GM21360 (cell line): ENCODE measurements around the gene GLCCI1.
"Not testable (repeated sequence)": the region's sequence is repeated elsewhere in the genome, so short reads cannot be mapped to it uniquely, and the experiment has no call there.

Source experiments
- ATAC-seq: cut with Tn5 transposase; IDR thresholded peaks from one replicate; pipeline ENCODE4 v1.9.1; 2021; ENCODE audit warnings: mild to moderate bottlenecking, moderate library complexity; ENCODE audit not compliant: unreplicated experiment

The GLCCI1 gene

GRCh38 chr7:7988706-7989105 is 20.1 kb downstream of the GLCCI1 start:
- no peak for ATAC-seq

- no peak for ATAC-seq
These were observed 20.5 kb downstream of the GLCCI1 start for GRCh38 chr7:7989133-7989532.

DNA sequence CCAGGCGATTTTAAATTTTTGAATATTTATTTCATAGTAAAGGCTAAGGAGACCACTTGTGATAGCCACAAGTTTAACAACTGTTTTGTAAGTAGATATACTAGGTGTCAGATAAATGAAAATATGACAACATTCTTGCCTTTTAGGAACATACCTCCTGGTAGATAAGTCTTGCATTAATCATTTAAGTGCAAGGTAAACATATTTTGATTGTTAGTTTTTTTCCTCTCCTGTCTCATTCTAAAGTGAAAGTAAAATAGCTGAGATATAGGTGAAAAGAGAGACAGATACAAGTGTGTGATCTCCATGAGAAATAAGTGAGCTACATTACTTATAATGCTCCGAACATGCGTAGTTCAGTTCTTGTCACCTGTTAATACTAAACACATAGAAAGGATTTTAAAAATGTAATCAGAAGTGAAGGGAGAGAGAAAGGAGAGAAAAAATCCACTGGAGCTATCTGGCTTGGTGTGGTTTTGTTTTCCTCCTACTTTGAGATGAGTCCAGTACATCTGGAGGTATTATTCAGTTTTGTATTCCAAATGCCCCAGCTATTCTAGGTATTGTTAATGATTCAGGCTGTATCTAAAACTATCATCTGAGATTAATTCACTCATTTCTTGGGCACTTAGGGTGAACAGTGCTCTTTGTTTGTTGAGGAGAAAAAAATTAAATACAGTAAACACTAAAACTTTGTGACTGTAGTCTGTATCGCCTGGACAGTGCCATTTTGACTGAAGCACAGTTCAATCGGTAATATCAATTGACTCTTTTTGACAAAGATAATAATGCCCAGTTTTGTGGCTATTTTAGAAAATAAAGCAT is 21.2 kb downstream of the GLCCI1 start:
- no peak for ATAC-seq

DNA sequence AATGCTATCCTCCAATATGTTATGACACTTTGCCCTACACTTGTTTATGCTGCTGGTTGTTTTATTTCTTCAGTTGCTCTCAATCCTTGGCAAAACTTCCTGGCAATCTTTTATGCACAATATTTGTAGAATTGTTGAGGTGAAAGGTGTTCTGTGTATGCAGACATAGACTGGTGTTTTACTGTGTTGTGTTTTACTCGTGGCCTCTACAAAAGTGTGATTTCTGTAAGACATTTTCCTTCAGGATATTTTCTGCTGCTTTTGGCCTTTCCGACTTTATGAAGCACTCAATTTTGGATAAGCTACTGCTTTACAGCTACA is 21.8 kb downstream of the GLCCI1 start:
- no peak for ATAC-seq

DNA sequence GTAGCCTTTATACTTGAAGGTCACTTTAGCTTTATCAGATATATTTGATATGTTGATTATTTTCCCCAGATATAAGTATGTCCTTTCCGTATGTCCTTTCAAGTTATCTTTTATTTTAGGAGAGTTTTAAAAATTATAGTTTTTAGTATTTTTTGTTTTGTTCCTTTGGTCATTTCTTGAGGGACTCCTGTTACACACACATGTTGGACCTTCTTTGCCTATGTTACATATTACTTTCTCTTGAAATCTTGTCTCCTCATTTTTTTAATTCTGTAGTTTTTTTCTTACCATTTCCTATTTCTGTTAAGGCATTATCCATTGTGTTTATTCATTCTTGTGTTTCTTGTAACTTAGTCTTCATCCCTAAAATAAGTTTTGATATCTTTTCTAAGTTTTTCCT is 23.9 kb downstream of the GLCCI1 start:
- ATAC-seq = no peak

DNA sequence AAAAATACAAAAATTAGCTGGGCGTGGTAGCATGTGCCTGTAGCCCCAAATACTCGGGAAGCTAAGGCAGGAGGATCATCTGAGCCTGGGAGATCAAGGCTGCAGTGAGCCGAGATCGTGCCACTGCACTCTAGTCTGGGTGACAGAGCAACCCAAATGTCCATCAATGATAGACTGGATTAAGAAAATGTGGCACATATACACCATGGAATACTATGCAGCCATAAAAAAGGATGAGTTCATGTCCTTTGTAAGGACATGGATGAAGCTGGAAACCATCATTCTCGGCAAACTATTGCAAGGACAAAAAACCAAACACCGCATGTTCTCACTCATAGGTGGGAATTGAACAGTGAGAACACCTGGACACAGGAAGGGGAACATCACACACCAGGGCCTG is 26.8 kb downstream of the GLCCI1 start:
- not testable (repeated sequence) for ATAC-seq

GRCh38 chr7:7996568-7996967 is 28.0 kb downstream of the GLCCI1 start:
- no peak for ATAC-seq

GRCh38 chr7:8000315-8000941 is 31.8 kb downstream of the GLCCI1 start:
- no peak for ATAC-seq

DNA sequence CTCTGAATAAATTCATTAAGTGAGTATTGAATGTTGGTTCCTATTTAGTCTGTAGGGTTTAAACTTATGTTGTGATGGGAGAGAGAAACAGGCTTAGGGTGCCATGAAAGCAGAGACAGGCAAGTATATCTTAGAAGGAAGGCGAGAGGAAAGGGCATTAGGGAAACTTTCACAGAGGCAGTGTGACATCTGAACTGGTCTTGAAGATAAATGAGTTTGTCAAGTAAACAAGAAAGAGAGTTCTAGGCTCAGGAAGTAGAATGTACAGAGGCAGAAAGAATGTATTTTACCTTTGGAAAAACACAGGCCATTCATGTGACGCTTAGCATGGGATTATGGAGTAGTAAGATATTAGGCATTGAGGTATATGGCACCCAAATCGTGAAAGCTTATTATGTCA is 34.5 kb downstream of the GLCCI1 start:
- ATAC-seq = no peak

DNA sequence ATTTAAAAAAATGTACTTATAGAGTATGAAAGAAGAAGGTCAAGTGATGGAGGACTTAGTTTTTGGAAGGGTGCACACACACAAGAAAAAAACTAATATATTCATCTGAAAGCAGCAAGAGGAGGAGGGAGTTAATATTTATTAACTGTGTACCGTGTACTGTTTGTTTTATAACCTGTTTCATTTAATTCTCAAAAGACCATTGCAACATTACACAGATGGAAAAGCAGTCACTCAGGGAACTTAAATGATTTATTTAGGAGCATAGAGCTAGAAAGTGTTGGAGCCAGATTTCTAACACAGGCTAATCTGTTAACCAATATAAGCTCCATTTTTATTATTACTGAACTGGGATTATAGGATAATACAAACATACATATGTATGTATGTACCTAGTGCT is 36.7 kb downstream of the GLCCI1 start:
- no peak for ATAC-seq

DNA sequence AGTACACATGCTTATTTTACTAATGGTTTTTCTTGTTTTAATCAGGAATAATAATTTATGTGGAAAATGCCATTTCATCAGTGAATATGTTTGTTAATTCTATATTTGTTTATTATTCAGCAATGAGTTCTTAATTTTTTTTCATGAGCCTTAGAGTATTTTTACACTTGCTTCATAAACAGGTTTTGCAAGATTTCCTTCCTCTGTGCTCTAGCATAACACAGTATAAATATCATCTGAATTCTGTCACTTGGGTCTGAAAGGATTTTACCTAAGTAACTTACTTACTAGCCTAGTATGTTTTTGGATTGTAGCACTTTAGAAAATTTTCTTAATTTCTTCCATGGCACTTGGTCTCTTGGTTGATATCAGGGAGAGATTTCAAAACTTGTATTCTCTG is 45.8 kb downstream of the GLCCI1 start:
- no peak for ATAC-seq

DNA sequence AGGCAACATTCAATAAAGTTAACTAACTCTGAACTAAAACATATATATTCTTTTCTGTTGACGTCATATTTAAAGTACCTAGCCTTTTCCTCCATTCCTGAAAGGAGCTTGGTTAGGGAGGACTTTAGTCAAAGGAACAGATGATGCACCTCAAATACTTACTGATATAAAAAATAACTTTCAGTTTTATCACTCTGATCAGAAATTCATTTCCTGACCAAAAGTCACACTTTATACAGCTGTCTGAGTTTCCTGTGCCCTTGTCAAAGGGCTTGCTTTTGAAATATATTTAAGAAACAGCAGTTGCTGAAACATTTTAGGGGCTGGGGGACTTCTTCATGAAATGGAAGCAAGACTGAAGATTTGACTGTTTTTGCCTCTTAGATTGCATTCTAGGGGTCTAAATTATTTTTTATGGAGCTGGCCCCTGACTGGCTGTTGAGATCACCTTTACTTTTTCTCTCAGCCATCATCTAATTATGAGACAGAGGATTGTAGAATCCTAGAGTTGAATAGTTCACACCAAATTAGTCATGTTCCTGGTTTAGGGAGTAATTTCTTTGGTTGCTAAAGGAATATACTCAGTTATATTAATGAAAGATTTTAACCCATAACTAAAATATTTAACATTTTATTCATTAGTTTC is 46.6 kb downstream of the GLCCI1 start:
- ATAC-seq = no peak

GRCh38 chr7:8015746-8016120 is 47.1 kb downstream of the GLCCI1 start:
- ATAC-seq = no peak

- no peak for ATAC-seq
These were observed 48.8 kb downstream of the GLCCI1 start for GRCh38 chr7:8017423-8017822.

- no peak for ATAC-seq
These were observed 50.4 kb downstream of the GLCCI1 start for GRCh38 chr7:8018961-8019360.

DNA sequence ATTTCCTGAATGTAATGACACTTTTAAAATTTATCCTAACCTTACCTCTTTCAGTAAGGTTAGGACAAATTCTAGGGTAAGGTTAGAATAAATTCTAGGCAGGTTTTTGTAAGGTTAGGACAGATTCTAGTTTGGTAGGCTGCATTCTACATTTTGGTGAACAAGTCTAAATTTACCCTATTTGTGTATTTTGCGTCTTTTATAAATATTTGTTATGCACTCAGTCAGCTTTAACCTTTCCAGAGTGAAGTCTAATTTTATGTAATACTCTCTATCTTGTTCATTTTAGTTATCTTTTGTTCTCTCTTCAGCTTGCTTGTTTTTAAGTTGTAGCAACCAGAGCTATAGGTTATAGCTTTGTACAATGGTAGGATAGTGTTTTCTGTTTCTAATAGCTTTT is 54.0 kb downstream of the GLCCI1 start:
- ATAC-seq = no peak

DNA sequence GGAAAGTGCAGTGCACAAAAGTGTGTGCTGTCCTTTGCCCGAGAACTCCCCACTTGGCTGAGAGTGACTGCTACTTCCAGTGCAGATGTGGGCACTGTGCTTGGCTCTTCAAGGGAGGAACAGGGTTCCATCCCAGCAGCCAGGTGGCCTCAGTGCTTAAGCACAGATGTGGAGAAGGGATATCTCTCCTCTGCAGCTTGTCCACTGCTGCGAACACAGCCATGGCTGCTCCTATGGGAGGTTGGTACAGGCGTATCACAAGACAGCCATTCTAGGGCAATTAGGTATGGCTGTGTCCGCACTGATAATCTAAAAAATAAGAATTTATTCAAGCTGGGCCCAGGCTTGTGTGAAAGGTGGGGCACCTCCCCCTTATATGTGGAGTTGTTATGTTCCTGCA is 66.6 kb downstream of the GLCCI1 start:
- ATAC-seq = no peak

DNA sequence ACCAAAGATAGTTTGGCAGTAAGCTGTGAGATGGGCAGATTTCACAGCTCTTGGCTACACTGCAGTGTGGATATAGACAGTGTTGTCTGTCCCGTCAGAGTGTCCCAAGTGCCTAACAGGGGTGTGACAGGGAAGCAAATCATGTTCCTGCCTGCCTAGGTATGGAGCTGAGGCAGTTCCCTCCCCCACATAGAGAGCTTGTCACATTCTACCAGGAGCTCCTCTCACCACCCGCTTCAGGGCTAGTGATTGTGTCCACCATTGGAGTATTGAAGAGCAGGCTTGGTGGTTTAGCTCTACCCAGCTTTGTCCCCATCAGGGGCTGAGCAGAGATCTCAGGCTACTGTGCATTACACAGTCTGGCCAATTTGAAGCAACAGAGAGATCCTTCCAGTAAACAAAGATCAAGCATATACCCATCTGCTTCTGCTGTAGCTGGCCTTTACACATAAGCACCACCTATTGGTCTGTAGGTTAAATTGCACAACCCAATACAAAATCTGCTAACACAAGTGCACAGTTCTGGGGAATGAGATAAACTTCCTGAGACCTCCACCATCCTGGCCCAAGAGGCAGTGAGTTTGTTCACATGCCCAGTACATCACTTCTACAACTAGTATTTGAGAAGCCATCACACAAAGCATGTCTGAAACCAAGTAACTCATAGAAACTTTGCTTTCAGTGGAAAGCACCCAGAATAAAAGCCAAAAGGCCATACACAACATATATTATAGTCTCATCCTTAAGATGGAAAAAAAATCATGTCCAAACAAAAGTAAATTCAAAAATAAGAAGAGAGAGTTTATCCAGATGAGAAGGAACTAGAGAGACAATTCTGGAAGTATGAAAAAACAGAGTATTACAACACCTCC is 67.3 kb downstream of the GLCCI1 start:
- ATAC-seq = no peak

- ATAC-seq = no peak
These were observed 68.6 kb downstream of the GLCCI1 start for GRCh38 chr7:8037151-8037550.

- ATAC-seq = no peak
These were observed 72.3 kb downstream of the GLCCI1 start for GRCh38 chr7:8040768-8041369.
